GM18907 (cell line): Measurements from ENCODE around the gene CD69.
"Not testable (repeated sequence)": the region's sequence is repeated elsewhere in the genome, so short reads cannot be mapped to it uniquely, and the experiment has no call there.

Experiments
- ATAC-seq: cut with Tn5 transposase; IDR thresholded peaks from one replicate; pipeline ENCODE4 v1.9.1; 2021; ENCODE audit warnings: mild to moderate bottlenecking, moderate library complexity; ENCODE audit not compliant: unreplicated experiment

The CD69 gene

GRCh38 chr12:9724023-9724422, 36.7 kb downstream of the CD69 start:
- no peak for ATAC-seq

GRCh38 chr12:9721394-9722092, 39.2 kb downstream of the CD69 start:
- peak; percentile 65 for ATAC-seq

- ATAC-seq = no peak
Measured at GRCh38 chr12:9719790-9720189, 40.9 kb downstream of the CD69 start.

- peak; percentile 48 for ATAC-seq
Measured at GRCh38 chr12:9718968-9719367, 41.7 kb downstream of the CD69 start.

- ATAC-seq = no peak
Measured at GRCh38 chr12:9717070-9717925, 43.4 kb downstream of the CD69 start.

GRCh38 chr12:9713032-9713558, 47.6 kb downstream of the CD69 start:
- ATAC-seq = peak; percentile 82

GRCh38 chr12:9711664-9712063, 49.0 kb downstream of the CD69 start:
- no peak for ATAC-seq

- no peak for ATAC-seq
Measured at GRCh38 chr12:9710584-9711375, 49.9 kb downstream of the CD69 start.

GRCh38 chr12:9708853-9709252, 51.8 kb downstream of the CD69 start:
- no peak for ATAC-seq

GRCh38 chr12:9707864-9708808, 52.6 kb downstream of the CD69 start:
- ATAC-seq = no peak

GRCh38 chr12:9707356-9707755, 53.3 kb downstream of the CD69 start:
- no peak for ATAC-seq

- no peak for ATAC-seq
Measured at GRCh38 chr12:9706086-9706685, 54.5 kb downstream of the CD69 start.

GRCh38 chr12:9704561-9704960, 56.1 kb downstream of the CD69 start:
- not testable (repeated sequence) for ATAC-seq
